ENCODE data around the gene SBF2.

- TF ChIP-seq CTCF (IDR thresholded peaks at IDR 0.05; ENCODE audit: borderline replicate concordance, extremely low read depth, low read length, poor library complexity, severe bottlenecking) (no peak), EZH2 (IDR thresholded peaks at IDR 0.05; ENCODE audit: borderline replicate concordance, low read depth, low read length, severe bottlenecking) (no peak)
Observed at GRCh38 chr11:10275714-10276113, 18.3 kb downstream of the SBF2 start.
